GM23338 (cell line): ENCODE data around the gene ZNF679. TPM values are rescaled to one million over a fixed set of nuclear protein-coding genes. Genes with fewer than 3 reads are reported as not detected.

Experiments used
- polyA plus RNA-seq: library from polyadenylated mRNA; unstranded; fragments of >200 nt; fragmentation: Nextera tagmentation; extraction: Ambion mirVana; gene quantifications from 2 replicates; pipeline ENCODE4 v1.2.1, GENCODE V29; 2016
- total RNA-seq: library from RNA; depleted of rRNA; stranded (reverse); fragments of >200 nt; shearing (Covaris generic); gene quantifications from 2 replicates; pipeline ENCODE4 v1.2.3, GENCODE V29; 2014; rRNA removed

The ZNF679 gene
- total and polyA plus RNA-seq, 2 experiments from 2014 or later, result not detected

Other genes with a start within 250 kb of the ZNF679 start
- gene ZNF722, start 229.6 kb upstream of the ZNF679 start, total RNA-seq, result not detected in 2 replicates
- gene ZNF722, start 229.6 kb upstream of the ZNF679 start, polyA plus RNA-seq, result not detected in 2 replicates
- not detected in 2 replicates for gene ZNF727, start 183.0 kb upstream of the ZNF679 start, total RNA-seq
- not detected in 2 replicates for gene ZNF727, start 183.0 kb upstream of the ZNF679 start, polyA plus RNA-seq
- gene ZNF735, start 21.3 kb upstream of the ZNF679 start, total RNA-seq, result not detected in 2 replicates
- not detected in 2 replicates for gene ZNF735, start 21.3 kb upstream of the ZNF679 start, polyA plus RNA-seq
- 14.2 and 15.0 TPM in 2 replicates for gene ZNF736, start 85.5 kb downstream of the ZNF679 start, total RNA-seq
- 2.6 and 4.6 TPM in 2 replicates for gene ZNF736, start 85.5 kb downstream of the ZNF679 start, polyA plus RNA-seq